HG03439 (cell line): Measurements from ENCODE around the gene LCN6.
"Not testable (repeated sequence)": the region's sequence is repeated elsewhere in the genome, so short reads cannot be mapped to it uniquely, and the experiment has no call there.

Experiments used
- ATAC-seq: cut with Tn5 transposase; IDR thresholded peaks from one replicate; pipeline ENCODE4 v1.9.1; 2021; ENCODE audit warnings: mild to moderate bottlenecking, moderate library complexity; ENCODE audit not compliant: unreplicated experiment

LCN6 gene

DNA sequence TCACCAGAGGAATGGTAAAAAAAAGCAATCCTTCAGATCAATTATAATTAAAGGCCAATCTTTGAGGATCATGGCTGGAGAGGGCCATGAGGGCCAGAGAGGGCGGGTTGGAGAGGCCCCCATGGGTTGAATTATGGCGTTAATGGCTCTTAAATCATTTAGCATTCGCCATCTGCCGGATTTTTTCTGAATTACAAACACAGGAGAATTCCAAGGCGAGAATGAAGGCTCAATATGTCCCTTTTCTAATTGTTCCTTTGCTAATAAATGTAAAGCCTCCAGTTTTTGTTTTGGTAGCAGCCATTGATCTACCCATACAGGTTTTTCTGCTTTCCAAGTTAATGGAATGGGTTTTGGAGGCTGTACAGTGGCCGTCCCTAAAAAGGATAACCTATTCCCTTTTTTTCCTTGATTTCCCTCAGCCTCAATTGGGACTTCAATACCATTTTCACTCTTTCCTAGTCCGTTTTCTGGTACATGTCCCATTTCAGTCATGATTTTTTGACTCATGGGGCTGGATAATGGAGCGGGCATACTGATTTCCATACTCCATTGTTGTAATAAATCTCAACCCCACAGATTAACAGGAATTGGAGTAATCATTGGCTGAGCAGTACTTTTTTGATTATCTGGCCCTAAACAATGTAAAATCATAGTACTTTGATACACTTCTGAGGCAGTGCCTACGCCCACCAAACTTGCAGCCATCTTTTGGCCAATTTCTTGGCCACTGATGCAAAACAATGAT, 36.1 kb upstream of the LCN6 start:
- no peak for ATAC-seq

DNA sequence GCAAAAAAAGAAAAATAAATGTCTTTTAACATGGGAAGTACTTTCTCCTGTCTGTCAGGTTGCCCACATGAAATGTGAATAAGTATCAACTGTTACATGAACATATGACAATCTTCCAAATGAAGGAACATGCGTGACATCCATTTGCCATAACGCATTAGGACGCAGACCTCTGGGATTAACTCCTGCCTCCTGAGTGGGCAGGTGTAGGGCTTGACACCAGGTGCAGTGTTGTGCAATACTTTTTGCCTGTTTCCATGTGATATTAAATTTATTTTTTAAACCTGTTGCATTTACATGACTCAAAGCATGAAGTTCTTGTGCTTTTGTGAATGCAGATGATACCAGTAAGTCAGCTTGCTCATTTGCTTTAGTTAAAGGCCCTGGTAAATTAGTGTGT, 34.1 kb upstream of the LCN6 start:
- no peak for ATAC-seq

DNA sequence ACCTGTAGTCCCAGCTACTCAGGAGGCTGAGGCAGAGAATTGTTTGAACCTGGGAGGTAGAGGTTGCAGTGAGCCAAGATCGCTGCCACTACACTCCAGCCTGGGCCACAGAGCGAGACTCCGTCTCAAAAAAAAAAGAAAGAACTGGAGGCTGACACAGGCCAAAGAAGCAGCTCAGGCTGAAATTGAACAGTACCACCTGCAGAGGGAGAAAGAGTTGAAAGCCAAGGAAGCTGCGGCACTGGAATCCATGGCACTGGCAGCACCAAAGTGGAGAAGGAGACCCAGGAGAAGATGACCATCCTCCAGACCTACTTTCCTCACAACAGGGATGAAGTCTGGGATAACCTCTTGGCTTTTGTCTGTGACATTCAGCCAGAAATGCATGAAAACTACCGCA, 31.5 kb upstream of the LCN6 start:
- no peak for ATAC-seq

GRCh38 chr9:136777359-136777758, 29.0 kb upstream of the LCN6 start:
- no peak for ATAC-seq

- ATAC-seq = no peak
Measured at GRCh38 chr9:136776947-136777346, 28.6 kb upstream of the LCN6 start.

- no peak for ATAC-seq
Measured at GRCh38 chr9:136775191-136775590, 26.9 kb upstream of the LCN6 start.

DNA sequence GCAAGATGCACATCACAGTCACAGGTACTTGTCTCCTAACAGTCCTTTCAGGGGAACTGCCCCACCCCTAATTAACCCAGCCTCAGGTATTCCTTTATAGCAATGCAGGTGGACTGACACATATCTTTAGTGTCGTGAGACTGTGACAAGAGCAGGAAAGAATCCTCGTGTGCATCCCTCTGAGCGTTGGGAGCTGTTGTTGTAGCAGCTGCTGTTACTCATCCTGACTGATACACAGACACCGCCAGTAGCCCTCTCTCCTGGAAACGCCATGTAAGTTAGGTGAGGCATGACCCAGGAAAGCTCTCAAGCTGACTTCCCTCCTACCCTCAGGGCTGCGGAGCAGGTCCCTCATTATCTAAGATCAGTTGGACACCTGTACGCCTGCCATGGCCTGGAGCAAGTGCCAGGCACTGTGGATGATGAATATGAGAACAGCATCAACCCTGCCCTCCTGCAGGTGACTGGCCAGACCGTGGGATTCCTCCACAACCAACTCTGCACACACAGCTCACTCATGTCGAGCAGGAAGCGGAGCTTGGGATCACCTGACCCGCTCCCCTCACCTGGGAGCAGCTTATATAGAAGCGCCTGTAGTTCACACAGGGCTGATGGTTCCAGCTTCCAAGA, 26.2 kb upstream of the LCN6 start:
- ATAC-seq = no peak

DNA sequence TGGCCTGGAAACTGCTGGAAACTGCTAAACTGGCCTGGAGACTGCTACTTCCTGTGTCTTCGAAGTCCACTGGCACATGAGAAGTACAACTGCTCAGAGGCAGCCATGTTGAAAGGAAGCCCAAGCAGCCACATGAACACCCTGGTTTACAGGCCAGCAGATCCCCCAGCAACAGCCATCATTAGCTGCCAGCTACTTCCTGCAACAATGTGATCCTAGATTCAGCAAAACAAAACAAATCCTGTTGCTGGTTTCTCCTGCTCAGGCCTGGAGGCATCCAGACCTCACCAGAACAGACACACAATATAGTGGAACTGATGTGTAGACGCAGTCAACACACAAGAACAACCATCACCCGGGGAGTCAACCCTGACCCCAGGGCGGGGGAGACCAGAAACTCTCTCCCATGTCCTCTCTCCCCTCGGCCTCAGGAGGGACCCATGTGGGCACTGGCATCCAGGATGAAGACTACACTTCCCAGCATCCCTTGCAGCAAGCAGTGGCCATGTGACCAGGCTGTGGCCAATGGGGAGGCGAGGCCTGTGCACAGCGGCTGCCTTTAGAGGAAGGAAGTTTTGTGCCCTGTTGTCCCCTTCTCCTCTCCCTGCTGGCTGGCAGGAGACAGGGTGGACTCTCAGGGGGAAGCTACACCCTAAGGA, 25.2 kb upstream of the LCN6 start:
- ATAC-seq = no peak

- no peak for ATAC-seq
Measured at GRCh38 chr9:136771907-136772415, 23.6 kb upstream of the LCN6 start.

GRCh38 chr9:136769710-136770191, 21.4 kb upstream of the LCN6 start:
- no peak for ATAC-seq

DNA sequence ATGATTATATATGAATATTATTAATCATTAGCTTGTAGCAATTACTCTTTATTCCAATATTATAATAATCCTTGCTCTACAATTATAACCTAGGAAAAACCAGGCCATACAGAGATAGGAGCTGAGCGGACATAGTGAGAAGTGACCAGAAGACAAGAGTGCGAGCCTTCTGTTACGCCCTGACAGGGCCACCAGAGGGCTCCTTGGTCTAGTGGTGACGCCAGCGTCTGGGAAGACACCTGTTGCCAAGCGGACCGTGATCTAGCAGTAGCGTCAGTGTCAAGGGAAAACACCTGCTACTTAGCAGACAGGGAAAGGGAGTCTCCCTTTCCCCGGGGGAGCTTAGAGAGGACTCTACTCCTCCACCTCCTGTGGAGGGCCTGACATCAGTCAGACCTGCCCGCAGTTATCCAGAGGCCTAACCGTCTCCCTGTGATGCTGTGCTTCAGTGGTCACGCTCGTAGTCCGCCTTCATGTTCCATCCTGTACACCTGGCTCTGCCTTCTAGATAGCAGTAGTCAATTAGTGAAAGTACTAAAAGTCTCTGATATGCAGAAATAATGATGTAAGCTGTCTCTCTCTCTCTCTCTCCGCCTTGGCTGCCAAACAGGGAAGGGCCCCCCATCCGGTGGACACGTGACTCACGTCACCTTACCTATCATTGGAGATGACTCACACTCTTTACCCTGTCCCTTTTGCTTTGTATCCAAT, 18.2 kb upstream of the LCN6 start:
- ATAC-seq = not testable (repeated sequence)

DNA sequence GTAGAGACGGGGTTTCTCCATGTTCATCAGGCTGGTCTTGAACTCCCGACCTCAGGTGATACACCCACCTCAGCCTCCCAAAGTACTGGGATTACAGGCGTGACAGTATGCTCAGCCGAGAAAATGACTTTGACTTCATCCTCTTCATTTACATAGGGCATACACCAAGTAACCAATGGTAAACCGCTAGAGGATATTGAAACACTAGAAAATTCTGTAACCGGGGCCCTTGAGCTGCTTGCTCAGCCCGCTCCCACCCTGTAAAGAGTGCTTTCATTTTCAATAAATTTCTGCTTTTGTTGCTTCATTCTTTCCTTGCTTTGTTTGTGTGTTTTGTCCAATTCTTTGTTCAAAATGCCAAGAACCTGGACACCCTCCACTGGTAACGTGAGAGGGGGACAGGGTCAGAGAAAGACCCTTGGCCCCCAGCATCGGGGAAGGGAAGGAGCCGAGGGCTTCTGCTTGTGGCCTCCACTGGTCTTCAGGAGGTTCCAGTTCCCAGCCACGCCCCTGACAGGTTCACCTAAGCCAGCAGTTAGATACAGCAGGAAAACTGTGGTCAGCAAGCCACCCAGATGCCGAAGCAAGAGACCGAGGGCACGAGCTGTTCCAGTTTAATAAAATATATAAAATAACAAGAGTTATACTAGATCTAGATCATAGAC, 17.6 kb upstream of the LCN6 start:
- not testable (repeated sequence) for ATAC-seq

DNA sequence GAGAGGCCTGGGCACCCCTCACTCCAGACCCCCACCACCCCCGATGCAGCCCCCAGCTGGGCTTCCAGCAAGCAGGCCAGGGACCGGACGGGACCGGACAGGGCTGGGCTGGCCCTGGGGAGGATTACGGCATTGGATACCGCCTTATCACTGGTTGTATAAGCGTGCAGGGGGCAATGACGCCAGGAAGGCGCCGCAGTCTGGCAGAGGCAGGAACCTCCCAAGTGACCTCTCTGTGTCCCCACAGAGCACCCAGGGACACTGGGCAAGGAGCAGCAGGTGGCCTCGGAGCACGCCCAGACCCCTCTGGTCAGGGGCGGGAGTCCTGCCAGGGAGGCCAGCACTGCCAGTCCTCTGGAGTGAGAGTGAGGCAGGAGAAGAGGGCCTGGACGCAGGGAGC, 16.7 kb upstream of the LCN6 start:
- ATAC-seq = no peak

GRCh38 chr9:136764301-136764891, 16.1 kb upstream of the LCN6 start, which contains the start of gene LCN15:
TSS of gene LCN15 (minus strand) at chr9:136764518. CDS start at chr9:136764488, 30 bp downstream.
- no peak for ATAC-seq

DNA sequence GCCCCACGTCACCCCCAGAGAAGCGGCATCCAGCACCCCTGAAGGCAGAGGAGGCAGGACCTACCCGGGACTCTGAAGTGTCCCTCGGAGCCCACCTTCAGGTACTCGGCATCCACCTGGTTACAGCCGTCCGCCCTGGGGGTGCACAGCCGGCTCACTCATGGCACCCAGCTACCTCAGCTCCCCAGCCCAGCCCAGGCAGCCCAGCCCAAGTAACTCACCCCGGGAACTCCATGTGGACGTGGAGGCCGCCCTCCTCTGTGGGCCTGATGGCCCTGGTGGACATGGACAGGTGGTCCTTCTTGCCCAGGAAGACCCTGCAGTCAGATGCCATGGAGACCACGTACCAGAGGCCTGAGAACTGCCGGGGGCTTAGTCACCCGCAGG, 15.3 kb upstream of the LCN6 start:
- ATAC-seq = no peak

DNA sequence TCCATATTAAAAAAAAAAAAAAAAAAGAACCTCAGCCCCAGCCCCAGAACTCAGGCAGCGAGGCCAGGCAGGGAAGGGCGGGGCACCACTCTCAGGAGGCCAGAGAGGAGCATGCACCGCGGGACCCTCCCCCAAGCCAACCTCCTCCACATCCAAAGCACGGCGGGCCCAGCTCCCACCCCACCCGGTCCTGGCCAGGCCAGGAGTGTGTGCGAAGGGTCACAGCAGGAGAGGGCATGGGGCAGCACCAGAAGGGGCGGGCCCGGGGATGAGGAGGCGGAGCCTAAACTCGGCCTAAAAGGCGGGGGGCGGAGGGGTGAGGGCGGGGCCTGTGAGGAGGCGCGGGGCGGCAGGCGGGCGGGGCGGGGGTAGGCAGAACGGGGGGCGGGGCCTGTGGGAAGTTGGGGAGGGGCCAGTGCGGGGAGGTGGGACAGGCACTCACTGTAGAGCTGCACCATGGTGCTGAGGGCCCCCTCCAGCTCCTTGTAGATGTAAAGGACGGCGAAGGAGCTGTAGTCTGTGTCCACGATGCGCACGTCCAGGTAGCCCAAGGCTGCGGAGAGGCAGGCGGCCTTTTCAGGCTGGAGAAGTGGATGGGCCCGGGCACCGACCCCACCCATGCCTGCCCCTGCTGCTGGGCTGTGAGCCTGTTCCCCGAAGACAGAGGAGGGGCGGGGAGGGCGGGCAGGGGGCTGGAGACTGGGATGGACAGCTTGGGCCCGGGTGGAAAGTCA, 14.8 kb upstream of the LCN6 start:
- ATAC-seq = no peak

GRCh38 chr9:136762221-136762691, 13.9 kb upstream of the LCN6 start:
- ATAC-seq = no peak

- ATAC-seq = no peak
Measured at GRCh38 chr9:136761545-136761981, 13.2 kb upstream of the LCN6 start.

DNA sequence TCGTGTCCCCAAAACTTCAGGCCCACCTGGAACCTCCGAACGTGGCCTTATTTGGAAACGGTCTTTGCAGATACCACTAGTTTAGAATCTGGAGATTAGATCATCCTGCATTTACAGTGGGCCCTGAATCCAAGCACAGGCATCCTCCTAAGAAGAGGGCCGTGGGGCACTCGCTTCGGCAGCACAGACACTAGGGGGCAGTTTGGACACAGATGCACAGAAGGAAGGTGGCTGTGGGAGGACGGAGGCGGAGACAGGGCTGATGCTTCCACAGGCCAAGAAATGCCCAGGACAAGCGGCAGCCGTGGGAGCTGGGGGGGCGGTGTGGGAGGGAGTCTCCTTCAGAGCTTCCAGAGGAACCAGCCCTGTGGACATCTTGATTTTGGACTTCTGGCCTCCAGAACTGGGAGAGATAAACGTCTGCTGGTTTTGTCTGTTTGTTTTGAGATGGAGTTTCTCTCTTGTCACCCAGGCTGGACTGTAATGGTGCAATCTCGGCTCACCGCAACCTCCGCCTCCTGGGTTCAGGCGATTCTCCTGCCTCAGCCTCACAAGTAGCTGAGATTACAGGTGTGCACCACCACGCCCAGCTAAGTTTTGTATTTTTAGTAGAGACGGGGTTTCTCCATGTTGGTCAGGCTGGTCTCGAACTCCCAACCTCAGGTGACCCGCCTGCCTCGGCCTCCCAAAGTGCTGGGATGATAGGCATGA, 12.7 kb upstream of the LCN6 start:
- ATAC-seq = not testable (repeated sequence)
